ENCODE measurements around the gene SLC45A3.
"Not testable (repeated sequence)": the region's sequence is repeated elsewhere in the genome, so short reads cannot be mapped to it uniquely, and the experiment has no call there.

The SLC45A3 gene

GRCh38 chr1:205680073-205680851, at the start of gene SLC45A3:
Gene SLC45A3 (minus strand): TSS chr1:205680509. CDS start chr1:205664656, 15,853 bp downstream.
- DNase-seq (ENCODE audit: low read depth), result peak; percentile 34

- DNase-seq (ENCODE audit: low read depth), result no peak
Measured at GRCh38 chr1:205726619-205727125, 46.4 kb upstream of the SLC45A3 start.

GRCh38 chr1:205725514-205725913, 45.2 kb upstream of the SLC45A3 start:
- no peak for DNase-seq (ENCODE audit: low read depth)

- DNase-seq (ENCODE audit: low read depth), result not testable (repeated sequence)
Measured at GRCh38 chr1:205720740-205721139, 40.4 kb upstream of the SLC45A3 start.

GRCh38 chr1:205719762-205720161, 39.5 kb upstream of the SLC45A3 start:
- no peak for DNase-seq (ENCODE audit: low read depth)

GRCh38 chr1:205719015-205719414, 38.7 kb upstream of the SLC45A3 start:
- DNase-seq (ENCODE audit: low read depth), result no peak

- DNase-seq (ENCODE audit: low read depth), result no peak
Measured at GRCh38 chr1:205716371-205717132, 36.2 kb upstream of the SLC45A3 start.

GRCh38 chr1:205715628-205716027, 35.3 kb upstream of the SLC45A3 start:
- DNase-seq (ENCODE audit: low read depth), result no peak

- DNase-seq (ENCODE audit: low read depth), result no peak
Measured at GRCh38 chr1:205714906-205715246, 34.6 kb upstream of the SLC45A3 start.

- DNase-seq (ENCODE audit: low read depth), result no peak
Measured at GRCh38 chr1:205714190-205714905, 34.0 kb upstream of the SLC45A3 start.

GRCh38 chr1:205711105-205712048, 31.1 kb upstream of the SLC45A3 start:
- DNase-seq (ENCODE audit: low read depth), result peak; percentile 11

GRCh38 chr1:205710201-205711062, 30.1 kb upstream of the SLC45A3 start:
- no peak for DNase-seq (ENCODE audit: low read depth)

GRCh38 chr1:205709640-205710039, 29.3 kb upstream of the SLC45A3 start:
- DNase-seq (ENCODE audit: low read depth), result no peak

- no peak for DNase-seq (ENCODE audit: low read depth)
Measured at GRCh38 chr1:205709059-205709398, 28.7 kb upstream of the SLC45A3 start.

GRCh38 chr1:205706601-205707502, 26.5 kb upstream of the SLC45A3 start:
- no peak for DNase-seq (ENCODE audit: low read depth)

- no peak for DNase-seq (ENCODE audit: low read depth)
Measured at GRCh38 chr1:205704903-205705302, 24.6 kb upstream of the SLC45A3 start.

- no peak for DNase-seq (ENCODE audit: low read depth)
Measured at GRCh38 chr1:205703072-205703471, 22.8 kb upstream of the SLC45A3 start.

- no peak for DNase-seq (ENCODE audit: low read depth)
Measured at GRCh38 chr1:205701891-205702290, 21.6 kb upstream of the SLC45A3 start.

GRCh38 chr1:205701420-205701819, 21.1 kb upstream of the SLC45A3 start:
- no peak for DNase-seq (ENCODE audit: low read depth)
